HK-2 (cell line): Measurements from ENCODE around the gene UST.
A peak's percentile ranks its signal among the peaks of the same experiment; 100 is the strongest.
"Not testable (repeated sequence)": the region's sequence is repeated elsewhere in the genome, so short reads cannot be mapped to it uniquely, and the experiment has no call there.

Experiments
- DNase-seq: peaks from one replicate; pipeline ENCODE4 v3.0.0-alpha.2; 2018; ENCODE audit not compliant: unreplicated experiment

The UST gene

GRCh38 chr6:148735989-148736388 lies 10.8 kb upstream of the UST start:
- no peak for DNase-seq

- DNase-seq = no peak
Observed at GRCh38 chr6:148736774-148737412, 9.9 kb upstream of the UST start.

GRCh38 chr6:148737806-148738205 lies 9.0 kb upstream of the UST start:
- DNase-seq = no peak

GRCh38 chr6:148738946-148739821 lies 7.6 kb upstream of the UST start:
- no peak for DNase-seq

GRCh38 chr6:148739822-148740128 lies 7.1 kb upstream of the UST start:
- no peak for DNase-seq

- DNase-seq = no peak
Observed at GRCh38 chr6:148743476-148743875, 3.4 kb upstream of the UST start.

GRCh38 chr6:148745926-148746325 lies 904 bp upstream of the UST start:
- DNase-seq = no peak

GRCh38 chr6:148747145-148747470 lies 278 bp downstream of the UST start:
- peak; percentile 57 for DNase-seq

- DNase-seq = peak; percentile 44
Observed at GRCh38 chr6:148747471-148748165, 788 bp downstream of the UST start.

- DNase-seq = no peak
Observed at GRCh38 chr6:148749674-148750073, 2.8 kb downstream of the UST start.

GRCh38 chr6:148750838-148751792 lies 4.3 kb downstream of the UST start:
- DNase-seq = no peak

GRCh38 chr6:148751793-148752170 lies 5.0 kb downstream of the UST start:
- DNase-seq = no peak

GRCh38 chr6:148755379-148755778 lies 8.5 kb downstream of the UST start:
- DNase-seq = not testable (repeated sequence)

- DNase-seq = no peak
Observed at GRCh38 chr6:148757944-148758480, 11.2 kb downstream of the UST start.

- DNase-seq = no peak
Observed at GRCh38 chr6:148758492-148758891, 11.7 kb downstream of the UST start.

GRCh38 chr6:148760258-148760534 lies 13.4 kb downstream of the UST start:
- DNase-seq = no peak

GRCh38 chr6:148760568-148761526 lies 14.0 kb downstream of the UST start:
- no peak for DNase-seq

- DNase-seq = no peak
Observed at GRCh38 chr6:148761527-148762011, 14.7 kb downstream of the UST start.

GRCh38 chr6:148762231-148762630 lies 15.4 kb downstream of the UST start:
- no peak for DNase-seq

GRCh38 chr6:148764259-148765020 lies 17.6 kb downstream of the UST start:
- not testable (repeated sequence) for DNase-seq
